ENCODE data around the gene PAPLN.
"Not testable (repeated sequence)": the region's sequence is repeated elsewhere in the genome, so short reads cannot be mapped to it uniquely, and the experiment has no call there.

The PAPLN gene

DNA sequence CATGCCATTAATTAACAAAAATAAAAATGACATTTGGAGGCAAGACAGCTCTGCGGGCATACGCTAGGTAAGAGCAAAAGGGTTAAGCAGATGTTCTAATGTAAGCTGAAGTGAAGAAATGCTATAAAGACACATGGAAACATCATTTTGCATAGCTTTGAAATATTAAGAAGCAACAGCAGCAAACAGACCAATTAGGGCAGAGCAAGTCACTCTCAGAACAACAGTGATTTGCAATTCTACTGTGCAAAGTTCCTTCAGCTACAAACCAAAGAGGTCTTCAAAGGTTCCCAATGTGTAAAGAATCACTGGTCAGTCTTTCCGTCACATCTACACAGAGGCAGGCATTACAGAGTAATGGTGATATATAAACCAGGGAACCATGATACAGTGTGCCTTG is 68.2 kb downstream of the PAPLN start:
- no peak for DNase-seq

DNA sequence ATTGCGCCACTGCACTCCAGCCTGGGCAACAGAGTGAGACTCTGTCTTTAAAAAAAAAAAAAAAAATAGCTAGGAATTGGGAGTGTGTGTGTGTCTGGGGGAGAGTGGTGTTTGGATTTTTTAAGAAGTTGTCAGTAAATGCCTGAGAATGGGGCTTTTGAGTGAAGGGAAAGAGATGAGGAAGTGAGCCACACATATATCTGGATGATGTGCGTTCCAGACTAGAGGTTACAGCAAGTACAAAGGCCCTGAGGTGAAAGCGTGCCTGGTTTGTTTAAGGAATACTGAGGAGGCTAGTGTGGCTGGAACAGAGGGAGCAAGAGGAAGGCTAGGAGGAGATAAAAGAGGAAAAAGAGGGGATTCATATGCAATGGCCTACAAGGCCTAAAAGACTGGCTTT is 70.0 kb downstream of the PAPLN start:
- DNase-seq: no peak

DNA sequence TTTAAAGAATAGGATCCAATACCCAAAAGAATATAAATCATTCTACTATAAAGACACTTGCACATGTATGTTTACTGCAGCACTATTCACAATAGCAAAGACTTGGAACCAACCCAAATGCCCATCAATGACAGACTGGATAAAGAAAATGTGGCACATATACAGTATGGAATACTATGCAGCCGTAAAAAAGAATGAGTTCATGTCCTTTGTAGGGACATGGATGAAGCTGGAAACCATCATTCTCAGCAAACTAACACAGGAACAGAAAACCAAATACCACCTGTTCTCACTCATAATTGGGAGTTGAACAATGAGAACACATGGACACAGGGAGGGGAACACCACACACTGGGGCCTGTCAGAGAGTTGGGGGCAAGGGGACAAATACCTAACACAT is 71.9 kb downstream of the PAPLN start:
- DNase-seq: not testable (repeated sequence)

DNA sequence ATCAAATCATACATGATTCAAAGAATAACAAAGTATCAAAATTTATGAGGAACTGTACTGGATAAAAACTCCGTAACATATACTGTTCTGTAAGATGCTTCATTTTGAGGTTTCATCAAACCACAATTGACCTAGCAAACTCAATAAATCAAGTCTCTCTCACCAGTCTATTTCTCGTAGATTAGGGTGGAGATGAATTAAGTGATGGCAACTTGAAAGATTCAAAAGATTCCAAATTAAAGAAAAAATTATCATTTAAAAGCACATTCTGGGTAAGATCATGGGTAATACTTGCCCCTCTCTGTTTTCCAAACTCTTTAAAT is 74.4 kb downstream of the PAPLN start:
- no peak for DNase-seq

DNA sequence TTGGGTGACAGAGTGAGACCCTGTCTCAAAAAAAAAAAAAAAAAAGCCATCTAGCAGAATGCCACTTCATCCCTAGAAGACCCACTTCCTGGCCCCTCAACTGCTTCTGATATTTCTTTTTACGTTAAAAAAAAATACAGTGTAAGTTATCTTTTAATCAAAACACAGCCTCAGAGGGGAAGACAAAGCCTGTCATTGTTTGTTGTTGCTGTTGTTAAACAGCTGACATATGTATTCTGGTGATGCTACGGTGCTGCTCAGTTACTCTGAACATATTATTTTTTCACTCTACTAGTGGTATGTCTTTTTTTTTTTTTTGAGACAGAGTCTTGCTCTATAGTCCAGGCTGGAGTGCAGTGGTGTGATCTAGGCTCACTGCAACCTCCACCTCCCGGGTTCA is 75.4 kb downstream of the PAPLN start:
- DNase-seq: no peak

DNA sequence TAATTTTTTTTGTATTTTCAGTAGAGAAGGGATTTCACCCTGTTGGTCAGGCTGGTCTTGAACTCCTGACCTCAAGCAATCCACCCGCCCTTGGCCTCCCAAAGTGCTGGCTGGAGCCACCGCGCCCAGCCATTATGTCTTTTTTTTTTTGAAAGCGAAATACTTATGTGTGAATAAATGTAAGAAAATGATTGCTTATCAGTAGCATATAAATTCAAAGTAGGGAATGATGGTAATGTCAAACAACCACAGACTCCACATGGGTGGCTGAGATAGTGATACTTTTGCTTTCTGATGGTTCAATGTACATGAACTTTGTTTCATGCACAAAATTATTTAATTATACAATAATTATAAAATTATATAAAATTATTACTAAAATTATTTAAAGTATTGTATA is 75.8 kb downstream of the PAPLN start:
- DNase-seq: no peak

DNA sequence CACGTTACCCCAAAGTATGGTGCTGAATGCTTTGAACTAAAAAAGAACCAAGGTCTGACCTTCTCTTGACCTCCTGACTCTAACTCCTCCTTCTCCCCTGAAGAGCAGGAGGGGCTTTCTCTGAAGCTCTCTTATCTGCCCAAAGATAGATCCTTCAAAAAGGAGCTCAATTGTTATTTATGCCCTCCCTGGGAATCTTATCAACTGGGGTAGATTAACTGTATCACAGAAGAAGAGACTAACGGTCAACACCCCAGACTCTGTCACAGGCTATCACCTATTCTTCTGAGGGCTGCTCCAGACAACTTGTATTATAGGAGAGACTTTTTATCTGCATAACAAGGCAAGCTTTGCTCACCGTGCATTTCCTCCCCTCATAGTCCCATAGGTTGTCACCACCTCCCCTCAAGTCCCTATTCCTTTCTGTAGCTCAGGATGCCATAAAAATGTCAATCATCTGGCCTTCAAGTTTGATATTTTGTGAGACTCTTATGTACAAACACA is 86.6 kb downstream of the PAPLN start:
- DNase-seq: no peak
